ENCODE data around the gene CHD9.
"Not testable (repeated sequence)": the region's sequence is repeated elsewhere in the genome, so short reads cannot be mapped to it uniquely, and the experiment has no call there.

The CHD9 gene

GRCh38 chr16:53130159-53131049, 75.6 kb downstream of the CHD9 start:
- peak; percentile 55 to 100 (median 96) for DNase-seq

- peak in 2 of 56 donors; percentile 40 to 56 for DNase-seq
Observed at GRCh38 chr16:53131050-53131362, 76.2 kb downstream of the CHD9 start.

- DNase-seq, result peak in 40 of 56 donors; percentile 2 to 64 (median 33)
Observed at GRCh38 chr16:53131363-53132071, 76.7 kb downstream of the CHD9 start.

- no peak for DNase-seq
Observed at GRCh38 chr16:53132406-53132805, 77.6 kb downstream of the CHD9 start.

GRCh38 chr16:53135329-53135728, 80.5 kb downstream of the CHD9 start:
- no peak for DNase-seq

- DNase-seq, result no peak
Observed at GRCh38 chr16:53142823-53143568, 88.2 kb downstream of the CHD9 start.

- DNase-seq, result no peak
Observed at GRCh38 chr16:53147500-53148065, 92.8 kb downstream of the CHD9 start.

- no peak for DNase-seq
Observed at GRCh38 chr16:53150769-53151168, 96.0 kb downstream of the CHD9 start.

GRCh38 chr16:53152329-53152728, 97.5 kb downstream of the CHD9 start:
- DNase-seq, result no peak

- no peak for DNase-seq
Observed at GRCh38 chr16:53153130-53153529, 98.3 kb downstream of the CHD9 start.

- no peak for DNase-seq
Observed at GRCh38 chr16:53154513-53154912, 99.7 kb downstream of the CHD9 start.

- no peak for DNase-seq
Observed at GRCh38 chr16:53156516-53156915, 101.7 kb downstream of the CHD9 start.

- DNase-seq, result peak in 3 of 56 donors; percentile 2 to 23 (median 3)
Observed at GRCh38 chr16:53159781-53160436, 105.1 kb downstream of the CHD9 start.

GRCh38 chr16:53166099-53166498, 111.3 kb downstream of the CHD9 start:
- DNase-seq, result no peak

GRCh38 chr16:53168744-53169143, 114.0 kb downstream of the CHD9 start:
- no peak for DNase-seq

- no peak for DNase-seq
Observed at GRCh38 chr16:53172517-53172916, 117.7 kb downstream of the CHD9 start.

- no peak for DNase-seq
Observed at GRCh38 chr16:53175118-53175517, 120.3 kb downstream of the CHD9 start.

GRCh38 chr16:53176434-53176833, 121.6 kb downstream of the CHD9 start:
- DNase-seq, result no peak

GRCh38 chr16:53183442-53183841, 128.7 kb downstream of the CHD9 start:
- no peak for DNase-seq

GRCh38 chr16:53185741-53186140, 130.9 kb downstream of the CHD9 start:
- not testable (repeated sequence) for DNase-seq

GRCh38 chr16:53187775-53188174, 133.0 kb downstream of the CHD9 start:
- no peak for DNase-seq
